Stimulated activated CD8-positive, alpha-beta memory T cell treated with anti-CD3 and anti-CD28 coated beads, Interleukin-15, amount 100 ng/mL, for 4 hours (primary cell): ENCODE data around the gene WDFY4.

Experiments
- DNase-seq, 2 donors: peaks; one replicate each; pipeline ENCODE4 v3.0.0-alpha.2; 2020; ENCODE audit warnings: low read depth in 2 of 2

The WDFY4 gene

DNA sequence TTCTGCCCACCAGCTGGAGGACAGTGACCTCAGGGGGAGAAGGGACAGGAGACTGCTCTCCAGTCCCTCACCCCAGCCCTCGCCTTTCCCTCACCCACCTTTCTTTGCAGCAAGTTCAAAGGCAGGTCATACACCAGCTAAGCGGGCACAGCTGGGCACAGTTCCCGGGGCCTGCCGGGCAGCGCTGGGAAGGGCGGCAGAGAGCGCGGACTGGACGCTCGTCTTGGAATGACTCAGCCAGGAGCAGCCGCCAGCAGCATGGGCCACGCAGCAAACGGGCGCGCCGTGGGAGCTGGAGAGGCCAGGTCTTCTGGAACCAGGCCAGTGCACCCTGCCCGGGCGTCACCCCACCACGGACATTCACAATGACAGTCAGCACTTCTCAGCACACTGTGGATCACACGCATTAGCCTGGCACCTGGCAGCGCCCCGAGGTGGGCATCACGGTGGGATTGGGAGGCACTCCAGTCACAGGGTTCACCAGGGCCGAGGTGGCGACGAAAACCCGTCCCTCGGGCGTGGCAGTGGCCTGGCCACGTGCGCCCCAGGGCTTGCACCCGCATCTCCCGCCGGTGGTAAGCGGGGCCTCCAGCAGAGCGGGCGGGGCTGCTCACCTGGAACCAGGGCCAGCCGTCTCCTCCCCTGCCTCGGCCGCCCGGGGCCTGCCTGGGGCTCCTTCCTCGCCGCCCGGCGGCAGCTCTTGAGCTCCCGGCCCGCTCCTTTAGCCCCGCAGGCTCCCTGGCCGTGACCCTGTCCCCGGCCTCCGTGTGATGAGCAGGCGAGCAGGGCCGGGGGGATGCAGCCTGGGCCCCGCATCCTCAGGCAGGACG lies 29.0 kb upstream of the WDFY4 start:
- no peak for DNase-seq

DNA sequence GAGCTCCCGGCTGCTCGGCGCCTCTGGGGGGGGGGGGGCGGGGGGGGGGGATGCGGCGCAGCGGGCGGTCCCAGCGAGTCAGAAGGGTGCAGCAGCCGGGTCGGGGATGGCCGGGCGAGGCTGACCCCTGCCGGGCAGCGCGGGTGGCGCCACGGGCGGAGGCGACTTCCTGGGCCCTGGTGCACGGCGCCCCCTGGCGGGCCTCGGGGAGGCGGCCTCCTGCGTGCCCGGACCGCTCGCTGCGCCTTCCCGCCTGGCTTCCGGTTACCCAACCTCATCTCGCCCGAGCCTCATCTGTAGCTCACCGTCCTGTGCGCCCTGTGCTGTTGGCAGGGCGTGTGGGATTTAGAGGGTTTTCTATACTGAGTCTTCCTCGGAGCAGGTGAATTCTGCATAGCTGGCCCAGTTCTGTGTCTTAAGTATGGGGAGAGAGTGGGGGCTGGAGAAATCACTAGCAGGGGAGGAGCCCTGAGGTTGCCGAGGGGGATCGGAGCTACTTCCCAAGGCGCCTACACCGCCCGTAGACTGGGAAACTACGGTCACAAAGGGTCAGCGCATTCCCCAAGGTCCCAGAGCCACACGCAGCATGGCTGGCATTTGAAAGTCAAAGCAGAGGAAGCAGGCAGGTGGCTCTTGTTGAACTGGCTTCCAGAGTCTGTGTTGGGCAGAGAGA lies 28.3 kb upstream of the WDFY4 start:
- peak; percentile 52 to 62 for DNase-seq

DNA sequence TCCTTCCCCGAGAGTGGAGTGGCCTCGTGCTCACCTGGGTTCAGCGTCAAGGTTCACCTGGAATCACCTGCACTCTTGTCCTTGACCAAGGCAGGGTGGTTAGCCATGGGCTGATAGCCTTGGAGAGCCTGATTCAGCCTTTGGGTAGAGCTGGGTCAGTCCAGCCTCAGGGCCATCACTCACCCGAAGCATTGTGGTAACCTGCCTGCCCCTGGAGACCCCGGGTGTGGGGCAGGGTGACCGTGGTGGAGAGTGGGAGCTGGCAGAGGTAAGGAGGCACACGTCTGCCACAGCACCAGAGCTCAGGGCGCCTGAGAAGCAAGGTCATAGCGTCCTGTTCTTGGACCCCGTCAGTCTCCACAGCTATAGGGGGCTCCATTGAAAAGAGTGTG lies 27.8 kb upstream of the WDFY4 start:
- DNase-seq: no peak

DNA sequence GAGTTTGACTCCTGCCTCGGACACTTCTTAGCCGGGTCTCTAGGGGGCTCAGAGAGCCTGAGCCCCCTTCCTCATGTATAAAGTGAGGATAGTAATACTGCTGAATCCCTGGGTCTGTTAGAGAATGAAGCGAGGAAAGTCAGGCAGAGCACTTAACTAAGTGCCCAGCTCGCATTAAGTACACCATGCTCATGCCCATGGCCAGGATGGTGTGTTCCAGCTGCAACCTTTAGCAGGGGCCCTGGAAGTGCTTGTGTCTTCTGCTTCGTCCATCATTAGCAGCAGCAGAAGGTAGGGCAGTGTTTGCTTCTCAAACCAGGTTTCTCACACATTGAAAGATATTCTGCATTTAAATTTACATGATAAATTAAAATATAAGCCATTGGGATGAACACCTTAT lies 27.3 kb upstream of the WDFY4 start:
- DNase-seq: no peak

DNA sequence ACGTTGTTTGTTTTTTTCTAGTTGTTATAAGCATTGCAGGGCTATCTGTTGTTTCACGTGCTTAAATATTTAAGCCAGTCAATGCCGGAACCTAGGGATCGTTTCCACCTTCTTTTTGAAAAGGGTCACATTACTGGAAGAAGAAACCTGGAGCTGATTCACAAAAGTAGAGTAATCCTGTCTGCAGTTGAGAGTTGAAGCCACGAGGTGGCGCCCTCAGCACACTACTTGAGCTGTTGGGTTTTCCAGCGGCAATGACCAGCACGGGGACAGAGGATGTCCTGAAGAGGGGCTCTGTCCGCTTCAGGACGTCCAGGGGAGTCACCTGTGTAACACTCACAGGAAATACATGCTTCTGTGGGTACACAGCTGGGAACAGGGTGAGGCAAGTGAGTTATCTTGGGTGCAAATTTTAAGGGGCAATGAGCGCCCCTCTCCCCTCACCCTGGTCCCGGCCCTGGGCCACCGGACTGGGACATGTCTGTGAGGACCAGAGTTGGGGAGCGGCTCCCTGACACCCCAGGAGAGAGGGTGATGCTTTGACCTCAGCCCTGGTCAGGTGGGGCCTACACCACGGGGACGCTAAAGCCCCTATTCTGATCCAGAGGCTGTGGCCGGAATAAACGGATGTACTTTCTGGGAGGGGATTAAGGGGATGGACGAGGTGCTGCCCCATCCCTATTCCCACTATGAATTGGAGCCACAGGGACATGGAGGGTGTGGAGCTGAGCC lies 26.3 kb upstream of the WDFY4 start:
- no peak for DNase-seq

DNA sequence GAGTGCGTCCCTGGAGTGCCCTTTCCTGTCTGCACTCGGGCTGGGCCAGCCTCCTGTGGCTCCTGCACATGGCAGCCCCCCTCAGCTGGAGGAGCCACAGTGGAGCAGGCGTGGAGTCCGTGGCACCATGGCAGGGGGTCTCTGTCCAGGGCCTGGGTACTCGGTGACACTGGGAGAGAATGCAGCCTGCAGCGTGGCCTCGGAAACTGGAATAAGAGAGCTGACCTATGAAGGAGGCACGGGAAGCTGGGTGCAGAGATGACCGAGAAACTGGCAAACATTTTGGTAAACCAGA lies 25.8 kb upstream of the WDFY4 start:
- DNase-seq: no peak

DNA sequence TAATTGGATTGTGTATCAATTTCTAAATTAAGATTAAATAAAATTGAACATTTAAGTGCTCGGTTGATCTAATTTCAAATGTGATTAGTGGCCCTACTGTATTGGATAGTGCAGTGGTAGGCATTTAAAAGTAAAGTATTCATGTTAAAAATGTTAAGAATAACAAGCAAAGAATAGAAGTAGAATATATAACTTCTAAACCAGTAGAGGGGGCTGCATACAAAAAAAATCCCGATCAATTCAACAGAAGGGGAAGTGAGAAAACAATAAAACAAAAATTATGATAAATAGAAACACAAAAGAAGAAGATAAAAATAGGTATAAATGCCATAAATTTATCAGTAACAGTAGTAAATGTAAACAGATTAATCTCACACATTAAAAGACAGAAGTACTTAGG lies 24.9 kb upstream of the WDFY4 start:
- no peak for DNase-seq

DNA sequence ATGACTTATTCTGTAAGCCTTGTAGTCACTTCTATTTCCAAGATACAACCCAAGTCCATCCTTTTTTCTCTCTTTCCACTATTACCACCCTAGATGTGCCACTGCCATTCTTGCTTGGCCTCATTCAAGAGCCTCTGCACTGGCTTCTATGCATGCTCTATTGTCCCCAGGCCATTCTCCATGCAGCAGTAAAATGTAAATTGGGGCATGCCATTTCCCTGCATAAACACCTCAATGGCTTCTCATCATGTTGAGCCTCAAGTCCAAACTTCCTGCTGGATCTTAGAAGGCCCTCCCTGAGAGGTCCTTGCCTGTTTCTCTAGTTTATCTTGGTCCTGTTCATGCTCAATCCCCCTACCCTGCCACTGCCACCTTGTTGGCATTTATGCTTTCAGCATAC lies 23.2 kb upstream of the WDFY4 start:
- DNase-seq: no peak

DNA sequence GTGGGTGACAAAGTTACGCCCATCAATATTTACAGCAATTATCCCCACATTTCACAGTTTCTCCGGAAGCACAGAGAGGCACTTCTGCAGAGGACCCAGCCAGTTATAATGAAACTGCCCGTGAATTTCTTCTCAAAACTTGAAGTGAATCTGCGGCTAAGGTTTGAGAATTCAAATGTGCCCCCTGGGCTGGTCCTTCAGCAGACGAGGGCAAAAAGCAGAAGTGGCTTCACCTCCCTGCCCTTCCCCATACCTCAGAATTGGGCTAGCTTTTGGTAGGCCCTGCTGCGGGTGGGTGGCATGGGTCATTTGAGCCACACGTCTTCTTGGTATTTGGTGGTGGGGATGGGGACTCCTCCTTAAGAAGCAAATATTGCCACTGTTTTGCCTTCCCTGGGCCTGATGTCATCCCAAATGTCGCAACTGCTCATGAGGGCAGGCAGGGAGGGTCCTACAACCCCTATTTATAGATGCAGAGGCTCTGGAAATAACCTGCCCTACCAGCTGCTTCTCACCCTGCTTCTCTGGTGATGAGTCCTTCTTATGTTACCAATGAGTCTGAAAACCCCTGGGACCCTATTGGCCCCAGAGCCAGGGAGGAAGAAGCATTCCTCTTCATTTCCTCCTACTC lies 16.6 kb upstream of the WDFY4 start:
- no peak for DNase-seq

DNA sequence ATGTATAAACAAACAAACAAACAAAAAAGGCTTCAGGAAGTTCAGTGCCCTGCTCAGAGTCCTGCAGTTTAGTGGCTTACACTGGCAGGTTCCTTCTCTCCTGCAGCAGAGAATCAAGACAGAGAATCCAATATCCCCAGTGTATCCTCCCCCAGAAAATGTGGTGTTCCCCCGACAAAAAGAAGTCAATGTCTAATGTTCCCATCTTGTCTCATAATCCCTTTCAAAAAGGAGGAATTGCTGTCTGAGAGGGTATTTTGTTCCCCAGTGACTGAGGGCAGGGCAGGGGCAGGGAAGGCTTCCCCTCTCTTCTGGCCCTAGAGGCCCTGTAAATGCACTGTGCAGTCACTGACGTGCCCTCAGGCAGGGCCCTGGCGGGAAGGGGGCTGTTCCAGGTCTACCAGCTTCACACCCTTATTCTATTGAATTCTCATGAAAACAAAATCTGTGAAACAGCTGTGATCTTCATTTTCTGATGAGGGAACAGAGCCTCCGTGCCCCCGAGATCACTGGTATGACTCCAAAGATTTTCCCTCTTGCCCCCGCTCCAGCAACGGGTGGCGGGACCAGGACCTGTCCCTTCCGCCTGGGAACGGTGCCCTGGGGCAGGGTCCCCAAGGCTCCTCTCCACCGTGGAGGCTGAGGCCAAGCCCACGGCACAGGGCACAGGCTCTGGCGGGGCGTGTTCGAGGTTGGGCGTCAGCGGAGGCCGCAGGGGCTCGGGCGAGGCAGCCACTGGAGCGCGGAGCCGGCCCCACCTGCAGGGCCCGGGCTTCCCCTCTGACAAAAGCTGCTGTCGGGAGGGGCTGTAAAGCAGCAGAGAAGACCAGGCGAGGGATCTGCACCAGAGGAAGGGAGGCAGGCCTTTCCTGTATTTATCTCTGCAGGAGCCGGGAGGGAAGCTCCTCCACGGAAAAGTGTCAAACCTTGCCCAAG lies 13.4 kb upstream of the WDFY4 start:
- no peak for DNase-seq

DNA sequence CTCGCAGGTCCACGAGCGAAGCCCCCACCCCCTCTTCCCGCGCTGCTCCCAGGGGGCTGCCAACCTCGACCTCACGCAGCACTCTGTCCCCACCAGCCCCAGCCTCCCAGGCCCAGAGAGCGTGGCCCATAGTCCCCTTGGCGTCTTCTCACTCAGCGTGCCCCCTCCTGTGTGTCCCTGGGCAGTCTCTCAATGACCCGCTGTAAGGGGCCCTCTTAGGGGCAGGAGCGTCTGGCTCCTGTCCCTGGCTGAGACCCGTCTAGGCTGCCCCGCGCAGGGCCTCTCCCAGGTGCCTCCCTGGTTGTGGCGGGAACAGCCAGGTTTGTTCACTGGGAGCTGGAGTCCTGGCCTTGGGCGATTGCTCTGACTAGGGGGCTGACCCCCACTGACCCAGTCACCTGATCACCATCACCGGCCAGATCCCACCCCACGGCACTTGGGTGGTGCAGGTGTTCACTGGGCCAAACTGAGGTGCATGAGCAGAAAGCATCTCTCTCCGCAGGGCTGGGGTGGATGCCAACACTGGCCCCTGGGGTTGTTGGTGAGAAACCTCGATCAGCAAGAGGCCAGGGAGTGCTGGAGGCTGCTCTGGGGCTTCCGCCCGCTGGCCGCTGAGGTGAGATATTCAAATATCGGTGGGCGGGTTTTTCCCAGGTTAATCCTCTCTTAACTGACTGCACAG lies 12.6 kb upstream of the WDFY4 start:
- DNase-seq: no peak

DNA sequence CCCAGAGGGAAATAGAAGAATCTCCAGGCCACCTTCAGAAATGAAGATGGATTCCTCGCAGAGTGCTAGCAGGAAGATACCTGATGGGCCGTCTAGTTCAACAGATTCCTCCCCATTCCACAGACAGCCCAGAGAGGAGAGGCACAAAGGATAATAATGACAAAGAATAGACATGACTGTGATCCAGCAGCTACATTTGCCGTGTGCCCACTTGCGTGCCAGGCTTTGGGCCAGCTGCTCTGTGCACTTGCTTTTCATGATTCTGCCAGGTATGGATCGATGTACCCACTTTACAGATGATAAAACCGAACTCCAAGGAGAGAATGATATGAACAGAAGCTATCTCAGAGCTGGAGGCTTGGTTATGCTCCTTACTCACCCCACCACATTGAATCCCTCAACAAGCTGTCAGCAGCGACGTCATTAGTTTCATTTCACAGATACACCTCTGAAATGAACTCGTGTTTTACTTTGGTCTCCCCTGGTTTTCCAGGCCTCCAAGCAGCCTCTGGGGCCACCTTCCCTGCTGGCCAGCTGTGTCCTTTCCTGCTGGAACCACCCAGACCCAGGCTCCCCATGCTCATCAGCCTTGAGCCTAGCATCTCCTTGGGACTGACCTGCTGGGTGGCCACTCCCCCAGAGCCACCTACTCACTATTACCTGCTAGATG lies 11.9 kb upstream of the WDFY4 start:
- DNase-seq: no peak

DNA sequence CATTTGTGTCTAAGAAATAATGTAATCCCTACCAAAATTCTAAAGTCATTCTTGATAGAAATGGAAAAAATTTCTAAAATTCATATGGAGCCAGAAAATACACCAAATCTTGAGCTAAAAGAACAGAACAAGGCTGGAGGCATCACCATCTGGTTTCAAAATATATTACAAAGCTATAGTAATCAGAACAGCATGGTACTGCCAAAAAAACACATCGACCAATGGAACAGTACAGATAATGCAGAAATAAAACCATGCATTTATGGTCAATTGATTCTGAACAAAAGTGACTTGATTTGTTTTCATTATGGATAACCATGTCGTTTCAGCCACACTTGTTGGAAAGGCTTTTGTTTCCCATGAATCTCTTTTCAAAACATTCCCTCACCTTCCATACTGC lies 7.0 kb upstream of the WDFY4 start:
- DNase-seq: no peak

DNA sequence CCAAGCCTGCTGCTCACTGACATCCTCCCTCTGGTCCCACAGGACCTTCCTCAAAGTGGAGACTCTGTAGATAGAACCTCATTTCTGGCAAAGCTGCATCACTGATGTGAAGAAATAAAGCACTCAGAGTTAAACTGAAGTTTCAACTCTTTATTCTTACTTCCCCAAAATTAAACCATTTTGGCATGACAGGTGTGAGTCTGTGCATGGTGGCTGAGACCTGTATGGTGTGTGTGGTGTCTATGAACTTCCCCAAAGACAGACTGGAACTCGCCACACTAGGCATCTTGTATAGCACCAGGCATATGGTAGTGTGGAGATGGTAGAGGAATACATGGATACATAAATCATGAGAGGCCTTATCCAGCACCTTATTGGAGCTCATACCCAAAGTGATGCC lies 6.6 kb upstream of the WDFY4 start:
- DNase-seq: no peak

DNA sequence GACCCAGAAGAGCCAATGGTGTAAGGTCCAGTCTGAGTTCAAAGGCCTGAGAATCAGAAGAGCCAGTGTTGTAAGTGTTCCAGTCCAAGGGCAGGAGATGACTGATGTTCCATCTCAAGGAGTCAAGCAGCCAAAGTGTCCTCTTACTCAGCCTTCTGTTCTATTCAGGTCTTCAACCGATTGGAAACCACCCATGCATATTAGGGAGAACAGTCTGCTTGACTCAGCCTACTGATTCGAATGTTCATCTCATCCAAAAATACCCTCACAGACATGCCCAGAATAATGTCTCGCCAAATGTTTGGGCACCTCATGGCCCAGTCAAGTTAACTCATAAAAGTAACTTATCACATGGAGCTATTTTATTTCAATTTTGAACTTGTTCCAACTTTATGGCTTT lies 2.9 kb upstream of the WDFY4 start:
- no peak for DNase-seq

DNA sequence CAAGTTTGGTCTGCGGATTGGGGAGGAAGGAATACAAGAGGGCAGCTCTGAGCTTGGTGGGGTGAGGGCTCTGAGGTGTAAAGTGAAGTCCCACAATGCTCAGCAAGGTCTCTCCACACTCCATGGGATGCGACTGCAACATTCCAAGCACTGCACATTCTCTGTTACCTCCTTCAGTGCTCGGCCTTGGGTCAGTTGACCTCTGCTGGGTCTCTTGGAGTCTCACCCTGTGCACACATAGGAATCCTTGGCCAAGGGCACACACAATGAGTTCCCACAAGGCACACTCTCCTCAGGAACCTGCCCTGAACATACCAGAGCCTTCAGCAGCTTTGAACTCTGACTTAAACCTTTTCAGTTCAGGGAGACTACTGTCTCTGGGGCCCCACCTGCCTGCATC lies 2.4 kb upstream of the WDFY4 start:
- no peak for DNase-seq

DNA sequence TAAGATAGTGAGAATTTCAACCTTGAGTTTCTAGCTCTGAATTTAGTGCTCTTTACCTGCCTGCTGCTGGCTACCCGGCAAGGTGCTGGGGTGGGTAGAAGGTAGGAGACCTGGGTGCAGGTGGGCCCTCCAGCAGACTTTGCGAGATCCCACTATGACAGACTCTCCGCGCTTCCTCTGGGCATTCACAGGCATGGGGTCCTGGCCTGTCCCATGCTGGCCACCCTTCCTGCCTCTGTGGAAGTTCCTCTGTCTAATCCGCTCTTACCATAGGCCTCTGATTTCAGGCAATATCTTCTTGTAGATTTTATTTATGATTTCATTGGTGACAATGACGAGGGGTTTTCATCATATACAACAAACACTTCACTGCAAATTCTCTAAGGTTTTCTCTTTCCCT lies 1.2 kb upstream of the WDFY4 start:
- no peak for DNase-seq

DNA sequence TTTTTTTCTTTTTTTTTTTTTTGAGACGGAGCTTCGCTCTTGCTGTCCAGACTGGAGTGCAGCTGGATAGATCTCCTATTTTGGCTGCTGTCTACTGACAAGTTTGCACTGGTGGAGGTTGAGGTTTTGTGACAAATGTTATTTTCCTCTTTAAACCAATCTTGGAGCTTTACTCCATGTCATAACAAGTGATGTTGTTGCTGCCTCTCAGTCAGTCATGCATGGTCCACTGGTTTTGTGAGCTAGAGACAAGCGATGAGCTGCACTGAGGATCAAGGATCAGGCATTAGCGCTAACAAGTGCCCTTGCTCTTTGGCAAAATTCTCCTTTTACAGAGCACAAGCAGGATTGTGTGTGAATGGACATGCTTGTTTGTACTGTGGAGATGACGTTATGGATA lies 805 bp upstream of the WDFY4 start:
- DNase-seq: no peak

DNA sequence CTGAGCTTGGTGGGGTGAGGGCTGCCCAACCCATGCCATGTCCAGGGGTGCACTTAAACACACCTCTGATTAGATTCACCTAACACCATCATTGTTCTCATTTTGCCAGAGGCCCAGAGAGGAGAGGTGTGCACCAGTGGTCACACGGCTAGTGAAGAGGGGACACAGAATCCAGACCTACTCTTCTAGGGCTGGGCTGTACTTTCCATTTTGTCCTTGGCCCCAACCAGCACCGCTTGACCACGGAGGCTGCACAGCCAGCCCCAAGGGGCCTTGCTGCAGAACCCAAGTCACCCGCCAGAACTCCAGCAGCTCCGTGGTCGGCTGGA lies 246 bp upstream of the WDFY4 start:
- no peak for DNase-seq

DNA sequence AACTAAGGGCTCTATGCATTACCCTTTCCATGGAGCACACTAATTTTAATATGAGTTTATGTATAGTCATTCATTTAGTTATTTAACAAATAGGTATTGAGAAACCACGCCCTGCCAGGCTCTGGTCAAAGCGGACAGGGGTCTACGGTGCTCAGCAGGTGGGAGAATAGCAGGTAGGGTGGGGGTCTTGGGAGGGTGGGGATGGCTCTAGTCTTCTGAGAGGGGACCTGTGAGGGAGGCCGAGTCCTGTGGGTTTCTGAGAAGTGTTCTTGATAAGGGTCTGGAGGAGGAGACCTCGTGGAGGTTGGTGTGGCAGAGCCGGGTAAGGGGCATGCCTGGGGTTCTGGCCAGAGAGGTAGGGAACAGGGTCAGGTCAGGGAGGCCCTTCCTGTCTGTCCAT lies 1.1 kb downstream of the WDFY4 start:
- DNase-seq: no peak
